Heart left ventricle (tissue), 13 donors: ENCODE data around the gene TNNC2.

Experiments used
- CTCF ChIP-seq, 12 donors: fragments of 200-600 bp; sonication (generic) in 4 of 12; IDR thresholded peaks; one replicate each; pipeline versions ENCODE4 v1.5.0 to v1.8.0; 2018 to 2022; ENCODE audit warnings: antibody characterized with exemption in 12 of 12, mild to moderate bottlenecking in 5 of 12
- POLR2A ChIP-seq, 2 donors: fragments of 450-650 bp; IDR thresholded peaks; one replicate each; pipeline ENCODE4 v1.6.1; 2017; ENCODE audit warnings: antibody characterized with exemption in 2 of 2, mild to moderate bottlenecking in 2 of 2, moderate library complexity in 2 of 2
- donor health status: ischemic (EF 13 %, LVEDD 7.1; RV severe dilation, severe dysfunction).
- donor health status: DM: no; HTN: yes; CAD: no.
- donor health status: DM: no; HTN: no; CAD: no.
- donor health status: ischemic (EF 25% LVEDD 6.9; RV normal size, moderate dysfunction).
- donor health status: ischemic (EF 25% LVEDD 5.7; RV mildly dilated, moderate dysfunction).
- donor health status: ischemic (EF 35%, LVEDD 5.7; RV mildly dilated, moderate dysfunction).
- donor health status: nonischemic (EF 11% LVEDD 7.7; RV severe dilation, severe dysfunction).
- donor health status: DM: yes; HTN: yes; CAD: no.
- donor health status: PGD.
- donor health status: ischemic (EF 29% LVEDD 5.4; RV normal size, mild dysfunction).
- donor health status: nonischemic (EF 23%, LVEDD 6.1; RV moderate dilation, normal function).

GRCh38 chr20:45850238-45850637 lies 23.1 kb upstream of the TNNC2 start:
- TF ChIP-seq CTCF (IDR thresholded peaks at IDR 0.05) (no peak), POLR2A (IDR thresholded peaks at IDR 0.05) (no peak)
